Left ventricle myocardium superior (tissue), 1 donor: ENCODE data around the gene GPC6. TPM values are rescaled to one million over a fixed set of nuclear protein-coding genes. Genes with fewer than 3 reads are reported as not detected.
A peak's percentile ranks its signal among the peaks of the same experiment; 100 is the strongest.
"Not testable (repeated sequence)": the region's sequence is repeated elsewhere in the genome, so short reads cannot be mapped to it uniquely, and the experiment has no call there.

ENCODE experiments used
- ATAC-seq: fragments of 200-7000 bp; cut with Tn5 transposase; one replicate; pipeline ENCODE4 v1.9.1; 2020; ENCODE audit warnings: mild to moderate bottlenecking, moderate library complexity
- DNase-seq: peaks from one replicate; pipeline ENCODE4 v3.0.0-alpha.2; 2020
- intact Hi-C: fragments of 100-400 bp; cut with micrococcal nuclease; formaldehyde crosslinking; loops from one replicate; pipeline ENCODE4 v1.11.0; 2022
- long read RNA-seq: library from polyadenylated mRNA; unstranded; transcript quantifications from one replicate; pipeline ENCODE4 v2.0.0, GENCODE V29; 2021
- total RNA-seq: library from RNA; stranded (reverse); fragmentation: NEBNext Ultra II Directional; extraction: Animal tissue kit (Norgen Biotek cat#: 25700); gene quantifications from one replicate; pipeline ENCODE4 v1.2.1, GENCODE V29; 2021
- donor health status: DM: no; HTN: yes; CAD: no; lungs with severe emphysema.

The GPC6 gene
- 1.6 TPM for total RNA-seq
- long read RNA-seq, partial matches to known transcripts, result 0 of 1 reads
- long read RNA-seq, other reads (novel, unspliced or antisense), result 1 of 1 reads

DNA sequence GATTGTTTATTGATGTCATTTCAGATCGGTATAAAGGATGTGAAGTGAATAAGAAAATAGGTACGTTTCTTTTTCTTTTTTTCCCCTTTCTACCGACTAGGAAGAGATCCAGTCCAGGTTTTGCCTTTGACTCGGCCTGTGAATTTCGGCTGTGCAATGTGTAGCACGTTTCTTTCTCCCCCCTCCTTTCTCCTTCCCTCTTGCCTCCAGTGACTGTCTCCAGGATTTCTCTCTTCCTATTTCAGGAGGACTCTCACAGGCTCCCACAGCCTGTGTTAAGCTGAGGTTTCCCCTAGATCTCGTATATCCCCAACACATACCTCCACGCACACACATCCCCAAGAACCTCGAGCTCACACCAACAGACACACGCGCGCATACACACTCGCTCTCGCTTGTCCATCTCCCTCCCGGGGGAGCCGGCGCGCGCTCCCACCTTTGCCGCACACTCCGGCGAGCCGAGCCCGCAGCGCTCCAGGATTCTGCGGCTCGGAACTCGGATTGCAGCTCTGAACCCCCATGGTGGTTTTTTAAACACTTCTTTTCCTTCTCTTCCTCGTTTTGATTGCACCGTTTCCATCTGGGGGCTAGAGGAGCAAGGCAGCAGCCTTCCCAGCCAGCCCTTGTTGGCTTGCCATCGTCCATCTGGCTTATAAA lies at the start of gene GPC6:
Gene GPC6, plus strand, starts transcription at position 185 of the 657 bp plus-strand sequence.
- intact Hi-C loops, result no loop called here
- DNase-seq (peak; percentile 21), ATAC-seq (peak; percentile 58)

DNA sequence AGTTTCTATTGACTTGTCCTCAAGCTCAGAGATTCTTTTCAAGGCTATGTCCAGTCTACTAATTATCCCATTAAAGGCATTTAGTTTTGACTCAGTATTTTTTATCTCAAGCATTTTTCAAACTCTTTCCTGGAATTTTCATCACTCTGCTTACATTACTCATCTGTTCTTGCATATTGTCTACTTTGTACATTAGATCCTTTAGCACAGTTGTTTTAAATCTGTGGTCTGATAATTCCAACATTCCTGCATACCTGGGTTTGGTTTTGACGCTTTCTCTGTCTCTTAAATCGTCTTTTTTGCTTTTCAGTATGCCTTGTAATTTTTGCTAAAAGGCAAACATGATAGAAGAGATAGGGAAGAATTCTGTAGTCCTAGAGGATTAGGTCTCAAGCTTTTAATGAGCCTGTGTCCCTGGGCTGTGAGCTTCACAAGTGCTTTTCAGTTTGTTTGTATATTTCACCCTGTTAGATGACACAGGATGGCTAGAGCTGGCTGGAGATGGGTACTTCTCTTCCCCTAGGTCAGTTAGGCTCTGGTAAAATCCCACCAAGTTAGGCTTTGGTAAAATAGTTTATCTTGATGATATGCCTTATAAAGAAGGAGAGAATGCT lies 46.1 kb upstream of the GPC6 start:
- ATAC-seq (no peak), DNase-seq (no peak)
- intact Hi-C loops, result no loop called here

DNA sequence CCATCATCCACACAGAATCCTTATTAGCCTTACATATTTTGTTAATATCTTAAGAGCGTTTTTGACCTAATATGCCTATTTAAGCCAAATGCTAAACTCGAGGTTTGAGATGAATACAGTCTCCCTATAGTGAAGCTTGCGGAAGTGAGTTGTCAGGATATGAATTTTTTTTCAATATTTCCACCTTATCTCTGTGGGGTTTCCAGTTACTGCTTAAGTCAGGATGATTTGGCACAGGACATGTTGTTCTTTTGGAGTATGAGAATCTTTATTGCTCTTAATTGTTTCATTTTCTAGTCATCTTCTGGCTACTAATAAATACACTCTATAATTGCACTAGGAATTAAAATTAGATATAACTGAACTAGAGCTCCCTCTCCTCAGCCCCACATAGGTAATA lies 44.2 kb upstream of the GPC6 start:
- DNase-seq (no peak), ATAC-seq (no peak)
- intact Hi-C loops, result no loop called here

DNA sequence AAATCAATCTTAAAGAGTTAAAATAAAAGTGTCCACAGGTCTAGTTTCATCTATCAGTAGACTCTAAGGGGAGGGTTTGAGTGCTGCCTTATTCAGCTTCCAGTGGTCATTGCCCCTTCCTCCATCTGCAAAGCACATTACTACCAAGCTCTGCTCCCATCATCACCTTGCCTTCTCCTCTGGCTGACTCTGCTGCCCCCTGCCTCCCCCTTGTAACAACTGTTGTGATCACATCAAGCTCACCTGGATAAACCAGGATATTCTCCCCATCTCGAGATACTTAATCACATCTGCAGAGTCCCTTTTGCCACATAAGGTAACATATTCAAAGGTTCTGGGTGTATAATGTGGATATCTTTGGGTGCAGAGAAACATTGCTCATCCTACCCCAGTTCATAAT lies 43.3 kb upstream of the GPC6 start:
- ATAC-seq (no peak), DNase-seq (no peak)
- intact Hi-C loops, result no loop called here

DNA sequence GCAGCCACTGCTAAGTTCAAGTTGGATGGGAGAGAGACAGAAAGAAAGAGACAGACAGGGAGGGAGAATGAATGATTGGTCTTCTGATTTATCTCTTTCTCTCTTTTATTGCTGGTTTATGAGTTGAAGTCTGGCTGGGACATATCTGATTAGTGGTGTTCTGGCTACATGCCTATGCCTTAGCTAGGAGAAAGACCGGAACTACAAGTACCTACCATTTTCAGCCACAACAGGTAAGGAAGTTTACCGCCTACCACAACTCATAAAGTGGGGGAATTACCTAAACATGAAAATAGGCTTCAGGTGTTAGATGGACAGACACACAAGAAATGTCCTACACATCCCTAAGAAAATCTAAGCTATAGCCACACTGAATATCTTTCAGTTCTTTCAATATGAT lies 36.6 kb upstream of the GPC6 start:
- intact Hi-C loops, result no loop called here
- no peak for DNase-seq
- ATAC-seq, result no peak

DNA sequence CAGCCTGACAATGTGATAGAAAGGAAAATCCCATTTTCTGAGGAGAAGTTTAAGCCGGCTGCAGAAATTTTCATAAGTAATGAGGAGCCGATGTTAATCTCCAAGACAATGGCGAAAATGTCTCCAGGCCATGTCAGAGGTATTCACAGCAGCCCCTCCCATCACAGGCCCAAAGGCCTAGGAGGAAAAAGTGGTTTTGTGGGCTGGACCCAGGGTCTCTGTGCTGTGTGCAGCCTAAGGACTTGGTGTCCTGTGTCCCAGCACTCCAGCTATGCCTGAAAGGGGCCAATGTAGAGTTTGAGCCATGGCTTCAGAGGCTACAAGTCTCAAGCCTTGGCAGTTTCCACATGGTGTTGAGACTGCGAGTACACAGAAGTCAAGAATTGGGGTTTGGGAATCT lies 32.9 kb upstream of the GPC6 start:
- DNase-seq (no peak), ATAC-seq (no peak)
- intact Hi-C loops, result no loop called here

DNA sequence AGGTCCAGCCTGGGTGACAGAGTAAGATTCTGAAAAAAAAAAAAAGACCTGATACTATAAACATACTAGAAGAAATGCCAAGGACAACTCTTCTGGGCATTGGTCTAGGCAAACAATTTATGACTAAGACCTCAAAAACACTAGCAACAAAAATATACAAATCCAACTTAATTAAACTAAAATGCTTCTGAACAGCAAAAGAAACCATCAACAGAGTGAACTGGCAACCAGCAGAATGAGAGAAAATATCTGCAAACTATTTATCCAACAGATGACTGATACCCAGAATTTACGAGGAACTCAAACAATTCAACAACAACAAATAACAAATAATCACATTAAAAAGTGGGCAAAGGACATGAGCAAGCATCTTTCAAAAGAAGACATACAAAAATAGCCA lies 26.8 kb upstream of the GPC6 start:
- intact Hi-C loops, result no loop called here
- no peak for ATAC-seq
- DNase-seq, result no peak

DNA sequence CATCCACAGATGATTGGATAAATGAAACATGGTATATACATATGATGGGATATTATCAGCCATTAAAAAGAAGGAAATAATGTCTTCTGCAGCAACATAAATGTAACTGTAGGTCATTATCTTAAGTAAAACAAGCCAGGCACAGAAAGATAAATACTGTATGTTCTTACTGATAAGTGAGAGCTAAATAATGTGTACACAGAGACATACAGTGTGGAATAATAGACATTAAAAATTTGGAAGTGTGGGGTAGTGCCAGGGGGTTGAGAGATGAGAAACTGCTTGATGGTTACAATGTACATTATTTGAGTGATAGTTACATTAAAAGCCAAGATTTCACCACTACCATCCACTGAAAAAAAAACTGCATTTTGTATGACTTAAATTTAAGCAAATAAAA lies 26.0 kb upstream of the GPC6 start:
- intact Hi-C loops, result no loop called here
- ATAC-seq (no peak), DNase-seq (no peak)

DNA sequence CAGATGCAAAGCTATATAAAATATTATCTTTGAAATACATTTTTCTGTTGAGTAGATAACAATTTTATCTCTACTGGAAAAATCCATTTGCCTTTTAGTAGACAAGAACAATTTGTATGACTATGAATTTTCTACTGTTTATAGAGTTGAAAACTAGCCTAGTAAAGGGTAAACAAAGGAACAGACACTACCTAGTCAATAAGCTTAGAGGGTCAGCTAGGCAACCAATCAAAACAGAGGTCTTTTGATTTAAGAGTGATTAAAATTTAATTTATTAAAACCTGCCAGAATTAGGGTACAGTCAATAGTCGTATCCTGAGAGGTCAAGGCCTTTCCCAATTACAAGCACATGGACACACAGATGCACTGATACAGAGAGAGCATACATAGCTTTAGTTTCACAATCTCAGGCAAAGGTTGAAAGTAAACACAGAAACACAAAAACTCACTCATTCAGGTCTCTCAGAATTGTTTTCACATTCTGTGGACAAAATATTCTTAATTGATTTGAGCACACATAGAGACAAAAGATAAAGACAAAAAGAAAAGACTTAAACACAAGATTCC lies 24.5 kb upstream of the GPC6 start:
- intact Hi-C loops, result no loop called here
- DNase-seq (no peak), ATAC-seq (no peak)

DNA sequence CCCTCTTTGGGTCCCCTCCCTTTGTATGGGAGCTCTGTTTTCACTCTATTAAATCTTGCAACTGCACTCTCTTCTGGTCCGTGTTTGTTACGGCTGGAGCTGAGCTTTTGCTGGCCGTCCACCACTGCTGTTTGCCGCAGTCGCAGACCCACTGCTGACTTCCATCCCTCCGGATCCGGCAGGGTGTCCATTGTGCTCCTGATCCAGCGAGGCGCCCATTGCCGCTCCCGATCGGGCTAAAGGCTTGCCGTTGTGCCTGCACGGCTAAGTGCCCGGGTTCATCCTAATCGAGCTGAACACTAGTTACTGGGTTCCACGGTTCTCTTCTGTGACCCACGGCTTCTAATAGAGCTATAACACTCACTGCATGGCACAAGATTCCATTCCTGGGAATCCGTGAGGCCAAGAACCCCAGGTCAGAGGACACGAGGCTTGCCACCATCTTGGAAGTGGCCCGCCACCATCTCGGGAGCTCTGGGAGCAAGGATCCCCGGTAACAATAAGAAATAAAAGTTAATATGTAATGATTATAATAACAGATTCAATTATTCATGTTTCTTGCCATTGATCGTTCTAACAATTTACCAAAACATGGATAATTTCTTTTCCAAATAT lies 19.7 kb upstream of the GPC6 start:
- ATAC-seq, intact Hi-C loops, DNase-seq: not testable (repeated sequence)

DNA sequence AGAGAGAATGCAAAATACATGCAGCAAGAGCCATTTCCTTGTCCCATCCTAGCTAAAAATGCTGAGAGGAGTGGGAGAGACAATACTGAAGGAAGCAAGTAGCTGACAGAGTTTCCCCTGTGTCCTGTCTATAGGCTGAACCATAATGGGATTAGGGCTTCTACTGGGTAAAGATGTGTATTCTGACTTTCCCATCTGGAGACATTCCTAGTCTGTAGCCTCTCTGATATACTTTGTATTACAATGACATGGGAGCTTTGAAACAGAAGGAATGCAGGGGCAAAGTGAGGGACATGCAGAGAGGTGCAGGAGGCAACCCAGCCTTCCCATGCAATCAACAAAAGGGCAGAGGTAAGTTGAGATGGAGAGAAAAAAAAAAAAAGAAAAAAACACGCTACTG lies 10.5 kb upstream of the GPC6 start:
- DNase-seq (no peak), ATAC-seq (no peak)
- intact Hi-C loops, result no loop called here

DNA sequence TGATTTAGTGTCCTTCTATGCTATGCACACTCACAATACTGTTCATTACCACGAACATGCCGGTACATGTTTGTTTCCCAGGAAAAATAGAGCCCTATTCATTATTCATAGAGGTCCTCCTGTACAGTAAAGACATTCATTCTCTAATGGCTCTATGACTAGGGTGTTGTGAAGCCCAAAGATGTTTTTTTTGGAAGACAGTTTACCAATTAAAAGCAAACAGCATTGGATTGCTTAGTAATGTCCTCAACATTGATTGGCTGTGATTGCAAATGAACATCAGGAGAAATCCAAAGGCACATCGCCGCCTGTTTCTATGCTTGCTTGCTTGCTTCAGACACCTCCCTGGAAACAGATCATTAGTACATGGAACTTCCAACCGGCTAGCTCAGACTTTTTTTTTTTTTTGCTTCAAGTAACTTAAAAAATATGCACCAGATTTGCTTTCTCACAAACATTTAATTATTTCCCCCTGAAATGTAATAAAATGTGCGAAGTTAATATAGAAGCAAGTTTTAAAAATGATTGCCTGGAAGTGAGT lies 8.8 kb upstream of the GPC6 start:
- ATAC-seq (no peak), DNase-seq (no peak)
- intact Hi-C loops, result no loop called here

DNA sequence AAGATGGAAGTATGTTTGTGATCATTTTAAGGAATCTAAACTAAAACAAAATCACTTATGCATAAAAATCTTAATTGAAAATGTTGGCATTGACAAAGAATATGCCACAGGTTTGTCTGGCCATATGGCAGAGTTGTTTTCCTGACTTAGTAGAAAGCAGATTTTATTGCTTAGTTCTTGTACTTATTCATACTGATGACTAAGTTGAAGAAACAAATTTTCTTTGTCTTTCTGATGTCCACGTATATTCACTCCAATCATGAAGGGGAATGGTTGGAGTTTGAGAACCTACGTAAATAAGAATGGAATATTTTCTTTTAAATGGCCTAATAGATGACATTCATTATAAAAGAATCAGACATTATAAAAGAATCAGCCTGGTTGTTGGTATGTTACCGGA lies 8.0 kb upstream of the GPC6 start:
- intact Hi-C loops, result no loop called here
- DNase-seq (no peak), ATAC-seq (no peak)

DNA sequence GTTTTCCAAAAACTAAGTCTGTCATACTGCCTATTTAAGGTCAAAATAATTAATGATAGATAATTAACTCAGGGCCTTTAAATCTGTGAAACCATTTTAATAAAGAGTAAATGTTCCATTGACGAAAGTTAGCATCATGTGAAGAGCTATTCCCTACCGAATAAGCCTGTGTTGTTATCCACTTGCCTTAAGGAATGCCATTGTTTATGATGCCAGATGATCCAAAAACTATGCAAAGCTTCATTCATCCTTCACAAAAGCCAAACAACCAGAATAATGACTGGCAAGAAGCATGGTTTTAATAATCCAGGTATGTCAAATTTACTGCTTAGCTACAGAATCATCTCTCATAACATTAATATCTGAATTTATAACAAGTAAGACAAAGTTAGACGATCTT lies 6.5 kb upstream of the GPC6 start:
- intact Hi-C loops, result no loop called here
- DNase-seq (no peak), ATAC-seq (no peak)

DNA sequence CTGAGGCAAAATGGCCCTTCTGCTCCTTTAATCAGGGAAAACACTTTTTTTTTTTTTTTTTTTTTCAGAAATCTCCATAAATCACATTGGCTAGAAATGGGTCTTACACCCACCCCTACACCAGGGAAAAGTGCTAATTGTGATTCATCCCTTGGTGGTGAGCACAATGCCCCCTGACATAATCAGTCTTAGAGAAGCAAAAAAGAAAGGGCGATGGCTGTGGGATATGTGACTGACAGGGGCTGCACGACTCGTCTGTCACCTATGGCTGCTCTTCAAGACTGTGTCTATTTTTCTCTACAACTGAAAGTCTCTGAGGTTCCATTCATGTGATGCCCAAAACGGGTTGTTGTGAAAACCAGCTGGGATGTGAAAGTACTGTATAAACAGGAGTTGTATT lies 3.6 kb upstream of the GPC6 start:
- intact Hi-C loops, result no loop called here
- DNase-seq, result no peak
- no peak for ATAC-seq

DNA sequence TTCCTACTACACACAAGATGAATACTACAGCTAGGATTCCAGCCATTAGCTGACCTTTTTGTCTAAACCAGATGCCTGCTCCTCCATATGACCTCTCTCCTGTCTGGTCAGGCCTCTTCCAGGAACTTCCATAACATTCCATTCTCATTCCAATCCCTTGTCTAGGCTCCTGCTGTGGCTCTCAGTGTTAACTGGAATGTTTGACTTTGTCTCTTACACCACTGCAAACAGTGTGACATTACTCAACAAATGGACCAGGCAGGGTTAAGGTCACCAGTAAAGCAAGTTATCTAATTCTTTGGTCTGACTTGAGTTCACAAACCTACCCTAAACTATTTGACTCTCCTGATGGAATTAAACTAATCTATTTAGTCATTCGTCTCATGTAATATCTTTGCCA lies 2.1 kb upstream of the GPC6 start:
- ATAC-seq (no peak), DNase-seq (no peak)
- intact Hi-C loops, result no loop called here

DNA sequence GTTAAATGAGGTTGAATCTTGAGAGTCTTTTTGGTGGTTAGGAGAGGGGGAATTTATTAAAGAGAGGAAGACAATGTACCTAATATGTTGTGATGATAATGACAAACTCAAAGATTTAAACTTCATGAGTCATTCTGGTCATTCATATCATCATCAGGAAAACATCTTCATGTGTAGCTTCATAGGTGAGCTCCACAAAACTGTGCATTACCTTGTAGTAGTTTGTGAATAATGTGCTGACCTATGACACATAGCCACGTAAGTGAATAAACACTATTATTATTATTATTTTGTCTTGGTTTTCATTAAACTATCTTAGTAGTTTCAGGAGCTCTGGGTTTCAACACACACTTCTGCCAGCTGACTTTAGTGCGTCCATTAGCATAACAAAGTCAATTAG lies 997 bp upstream of the GPC6 start:
- intact Hi-C loops, result no loop called here
- ATAC-seq (no peak), DNase-seq (no peak)

DNA sequence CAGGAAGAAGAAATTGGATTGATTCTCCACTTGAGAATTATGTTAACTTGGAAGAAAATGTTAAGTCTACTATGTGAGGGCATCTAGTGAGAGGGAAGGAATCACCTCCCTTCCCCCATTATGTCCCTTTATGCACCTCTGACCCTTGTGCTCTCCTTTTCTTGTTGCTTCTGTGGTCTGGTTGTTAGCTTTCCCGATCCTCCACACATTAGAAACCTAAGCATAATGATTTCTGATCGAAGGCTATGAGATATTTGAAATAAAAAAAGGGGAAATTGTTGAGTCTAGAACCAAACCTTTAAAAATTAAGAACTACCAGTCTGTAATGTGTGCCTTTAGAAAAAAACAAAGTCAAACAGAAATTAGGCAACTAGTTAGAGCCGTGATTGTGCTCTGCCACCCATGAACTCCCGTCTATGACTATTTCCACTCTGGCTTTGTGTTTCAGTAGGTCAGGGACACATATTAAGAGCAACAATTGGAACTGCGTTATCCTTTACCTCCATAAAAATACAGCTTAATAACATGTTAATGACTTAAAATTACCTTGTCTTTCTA lies 463 bp upstream of the GPC6 start:
- ATAC-seq, result no peak
- no peak for DNase-seq
- intact Hi-C loops, result no loop called here

DNA sequence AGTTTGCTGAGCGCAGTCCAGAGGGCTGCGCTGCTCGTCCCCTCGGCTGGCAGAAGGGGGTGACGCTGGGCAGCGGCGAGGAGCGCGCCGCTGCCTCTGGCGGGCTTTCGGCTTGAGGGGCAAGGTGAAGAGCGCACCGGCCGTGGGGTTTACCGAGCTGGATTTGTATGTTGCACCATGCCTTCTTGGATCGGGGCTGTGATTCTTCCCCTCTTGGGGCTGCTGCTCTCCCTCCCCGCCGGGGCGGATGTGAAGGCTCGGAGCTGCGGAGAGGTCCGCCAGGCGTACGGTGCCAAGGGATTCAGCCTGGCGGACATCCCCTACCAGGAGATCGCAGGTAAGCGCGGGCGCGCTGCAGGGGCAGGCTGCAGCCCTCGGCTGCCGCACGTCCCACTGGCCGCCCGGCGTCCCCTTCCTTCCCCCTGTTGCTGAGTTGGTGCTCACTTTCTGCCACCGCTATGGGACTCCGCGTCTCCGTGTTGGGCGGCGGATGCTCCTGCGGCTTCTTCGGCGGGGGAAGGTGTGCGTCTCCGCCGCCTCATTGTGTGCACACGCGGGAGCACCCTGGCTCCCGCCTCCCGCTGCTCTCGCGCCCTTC lies 772 bp downstream of the GPC6 start:
- peak; percentile 28 for ATAC-seq
- intact Hi-C loops, result no loop called here
- peak; percentile 26 for DNase-seq
